Regular cardiac myocyte (primary cell): ENCODE measurements around the gene RPS26. TPM values are rescaled to one million over a fixed set of nuclear protein-coding genes. Genes with fewer than 3 reads are reported as not detected.

Experiments
- total RNA-seq: library from RNA; depleted of rRNA; stranded (reverse); fragments of >200 nt; gene quantifications from 2 replicates; pipeline ENCODE4 v1.2.3, GENCODE V29; 2014

RPS26 gene
- total RNA-seq = 664 and 693 TPM in 2 replicates

GRCh38 chr12:56041552-56042429 lies at the start of gene RPS26:
TSS of gene RPS26 (plus strand) at chr12:56041918. CDS start at chr12:56042167, 249 bp downstream.

GRCh38 chr12:55996715-55997534 lies 44.8 kb upstream of the RPS26 start, which contains the start of gene SUOX:
TSS of gene SUOX (plus strand) at chr12:55997276. CDS start at chr12:56002222, 4,946 bp downstream.

GRCh38 chr12:56020423-56021184 lies 21.1 kb upstream of the RPS26 start, which contains the start of gene IKZF4:
TSS of gene IKZF4 (plus strand) at chr12:56021043. CDS start at chr12:56021494, 451 bp downstream.

GRCh38 chr12:56079723-56080555 lies 38.2 kb downstream of the RPS26 start, which contains the start of gene ERBB3:
TSS of gene ERBB3 (plus strand) at chr12:56080165. CDS start at chr12:56080301, 136 bp downstream.

Other genes starting within 250 kb of the RPS26 start
- 74.1 and 103 TPM in 2 replicates for gene SARNP, start 224.2 kb upstream of the RPS26 start, total RNA-seq
- 17.5 and 27.0 TPM in 2 replicates for gene ORMDL2, start 223.9 kb upstream of the RPS26 start, total RNA-seq
- 73.0 and 77.3 TPM in 2 replicates for gene DNAJC14, start 212.3 kb upstream of the RPS26 start, total RNA-seq
- gene MMP19, start 199.0 kb upstream of the RPS26 start, total RNA-seq = 2.5 and 7.3 TPM in 2 replicates
- gene PYM1, start 114.0 kb upstream of the RPS26 start, total RNA-seq = 31.0 and 36.0 TPM in 2 replicates
- gene DGKA, start 110.8 kb upstream of the RPS26 start, total RNA-seq = 29.3 and 34.7 TPM in 2 replicates
- 1.1 and 1.7 TPM in 2 replicates for gene PMEL, start 75.9 kb upstream of the RPS26 start, total RNA-seq
- gene CDK2, start 75.1 kb upstream of the RPS26 start, total RNA-seq = 16.1 and 55.8 TPM in 2 replicates
- 42.2 and 43.1 TPM in 2 replicates for gene RAB5B, start 67.8 kb upstream of the RPS26 start, total RNA-seq
- gene SUOX, start 44.6 kb upstream of the RPS26 start, total RNA-seq = 10.1 and 10.4 TPM in 2 replicates
- gene IKZF4, start 20.9 kb upstream of the RPS26 start, total RNA-seq = 0.58 and 2.0 TPM in 2 replicates
- gene ERBB3, start 38.2 kb downstream of the RPS26 start, total RNA-seq = 0.38 and 0.56 TPM in 2 replicates
- 84.0 and 204 TPM in 2 replicates for gene PA2G4, start 62.6 kb downstream of the RPS26 start, total RNA-seq
- 2,066 and 2,753 TPM in 2 replicates for gene RPL41, start 74.7 kb downstream of the RPS26 start, total RNA-seq
- gene ZC3H10, start 76.3 kb downstream of the RPS26 start, total RNA-seq = 4.0 and 5.6 TPM in 2 replicates
- 303 and 307 TPM in 2 replicates for gene ESYT1, start 86.3 kb downstream of the RPS26 start, total RNA-seq
- gene MYL6B, start 110.7 kb downstream of the RPS26 start, total RNA-seq = 35.7 and 60.0 TPM in 2 replicates
- gene MYL6, start 116.4 kb downstream of the RPS26 start, total RNA-seq = 1,570 and 2,884 TPM in 2 replicates
- gene SMARCC2, start 147.6 kb downstream of the RPS26 start, total RNA-seq = 33.0 and 36.0 TPM in 2 replicates
- gene RNF41, start 180.0 kb downstream of the RPS26 start, total RNA-seq = 99.3 and 165 TPM in 2 replicates
- gene NABP2, start 182.4 kb downstream of the RPS26 start, total RNA-seq = 20.9 and 28.8 TPM in 2 replicates
- gene SLC39A5, start 188.1 kb downstream of the RPS26 start, total RNA-seq = 0.85 TPM in 1 of 2 replicates, not detected in the other
- 14.7 and 18.0 TPM in 2 replicates for gene ANKRD52, start 216.5 kb downstream of the RPS26 start, total RNA-seq
- 3.3 and 5.9 TPM in 2 replicates for gene COQ10A, start 225.0 kb downstream of the RPS26 start, total RNA-seq